HG02970 (cell line): ENCODE data around the gene SAFB.

ENCODE experiments used
- ATAC-seq: cut with Tn5 transposase; IDR thresholded peaks from one replicate; pipeline ENCODE4 v1.9.1; 2021; ENCODE audit warnings: mild to moderate bottlenecking, moderate library complexity, moderate number of reproducible peaks; ENCODE audit not compliant: unreplicated experiment, low FRiP score

SAFB gene

GRCh38 chr19:5663904-5664303 is 41.0 kb downstream of the SAFB start:
- no peak for ATAC-seq

- ATAC-seq: no peak
Measured at GRCh38 chr19:5664515-5664914, 41.6 kb downstream of the SAFB start.

- no peak for ATAC-seq
Measured at GRCh38 chr19:5665781-5666513, 43.1 kb downstream of the SAFB start.

GRCh38 chr19:5666921-5667610 is 44.2 kb downstream of the SAFB start:
- ATAC-seq: no peak

GRCh38 chr19:5667751-5668271 is 44.9 kb downstream of the SAFB start:
- ATAC-seq: no peak

GRCh38 chr19:5669212-5669611 is 46.3 kb downstream of the SAFB start:
- no peak for ATAC-seq

- ATAC-seq: no peak
Measured at GRCh38 chr19:5671600-5671999, 48.7 kb downstream of the SAFB start.

- ATAC-seq: no peak
Measured at GRCh38 chr19:5672708-5673459, 50.0 kb downstream of the SAFB start.

GRCh38 chr19:5673752-5674151 is 50.9 kb downstream of the SAFB start:
- no peak for ATAC-seq

GRCh38 chr19:5674714-5675113 is 51.8 kb downstream of the SAFB start:
- no peak for ATAC-seq

- ATAC-seq: no peak
Measured at GRCh38 chr19:5676105-5676771, 53.4 kb downstream of the SAFB start.

- no peak for ATAC-seq
Measured at GRCh38 chr19:5676772-5677105, 53.9 kb downstream of the SAFB start.

- ATAC-seq: no peak
Measured at GRCh38 chr19:5677136-5677535, 54.3 kb downstream of the SAFB start.

GRCh38 chr19:5677580-5677979 is 54.7 kb downstream of the SAFB start:
- no peak for ATAC-seq

- no peak for ATAC-seq
Measured at GRCh38 chr19:5678071-5678718, 55.3 kb downstream of the SAFB start.

- no peak for ATAC-seq
Measured at GRCh38 chr19:5679289-5680083, 56.6 kb downstream of the SAFB start.

GRCh38 chr19:5680084-5680436 is 57.2 kb downstream of the SAFB start:
- ATAC-seq: no peak

- ATAC-seq: peak; percentile 81
Measured at GRCh38 chr19:5680437-5681368, 57.8 kb downstream of the SAFB start, which contains the start of the genes HSD11B1L and MICOS13. HSD11B1L (plus strand) TSS chr19:5681027; CDS start chr19:5684833, 3,806 bp downstream. MICOS13 (minus strand) TSS chr19:5680516; CDS start chr19:5680486, 30 bp downstream.
